ENCODE results near the gene PRKCA. TPM values are rescaled to one million over a fixed set of nuclear protein-coding genes. Genes with fewer than 3 reads are reported as not detected.

The PRKCA gene
- total RNA-seq, 1 donor from 2014 or later: 5.6 TPM

GRCh38 chr17:66750116-66750515, 447.7 kb downstream of the PRKCA start:
- Histone ChIP-seq H3K36me3 (no peaks in the 10 kb centered on the region), H3K27ac (replicated peaks) (no peak overlapping the region), H3K4me3 (no peak overlapping the region), H3K9me3 (replicated peaks) (no peaks in the 10 kb centered on the region), H3K4me1 (no peaks in the 10 kb centered on the region), H3K27me3 (ENCODE audit: low read depth) (no peaks in the 10 kb centered on the region)
- TF ChIP-seq CTCF (IDR thresholded peaks at IDR 0.05; ENCODE audit: borderline replicate concordance): no peak
- no peak for DNase-seq
- intact Hi-C loops (cut with micrococcal nuclease): no loop called here

DNA sequence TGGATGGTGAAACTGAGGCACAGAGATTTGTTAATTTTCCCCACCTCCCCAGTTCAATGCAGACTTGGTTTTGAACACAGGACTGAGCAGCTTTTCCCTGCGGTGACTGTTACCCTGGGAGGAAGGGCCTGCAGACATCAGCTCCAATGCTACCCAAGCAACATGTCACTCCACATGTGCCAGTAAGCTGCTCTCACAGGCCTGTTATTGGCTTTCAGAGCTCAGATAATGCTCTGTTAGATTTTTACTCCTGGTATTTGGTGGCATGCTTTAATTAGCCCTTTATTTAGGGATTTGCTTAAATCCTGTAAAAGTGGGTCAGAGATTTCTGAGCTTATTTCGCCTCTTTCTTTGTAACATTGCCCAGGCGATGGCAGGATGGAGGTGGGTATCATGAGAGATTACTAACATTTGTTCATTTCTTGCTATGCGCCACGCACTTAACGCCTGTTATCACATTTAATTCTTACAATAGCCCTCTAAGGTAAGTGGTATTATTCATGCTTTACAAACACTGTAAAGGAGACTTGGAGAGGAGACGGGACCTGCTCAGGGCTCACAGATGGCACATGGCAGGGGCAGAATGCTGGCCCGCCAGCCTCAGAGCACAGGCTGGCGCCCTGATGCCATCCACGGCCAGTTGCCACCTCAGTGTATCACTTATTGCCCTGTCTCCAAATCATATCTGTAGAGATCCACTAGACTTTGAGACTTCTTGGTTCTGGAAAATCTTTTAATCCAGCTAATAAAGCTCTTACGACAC, 448.5 kb downstream of the PRKCA start:
- H3K9me3 ChIP-seq (replicated peaks): no peaks in the 10 kb centered on the region
- no peak for DNase-seq
- H3K36me3 ChIP-seq: no peaks in the 10 kb centered on the region
- intact Hi-C loops (cut with micrococcal nuclease): no loop called here
- H3K27me3 ChIP-seq (ENCODE audit: low read depth): no peaks in the 10 kb centered on the region
- no peak overlapping the region for H3K4me3 ChIP-seq
- TF ChIP-seq CTCF (IDR thresholded peaks at IDR 0.05; ENCODE audit: borderline replicate concordance): no peak
- H3K4me1 ChIP-seq: no peaks in the 10 kb centered on the region
- H3K27ac ChIP-seq (replicated peaks): no peak overlapping the region

DNA sequence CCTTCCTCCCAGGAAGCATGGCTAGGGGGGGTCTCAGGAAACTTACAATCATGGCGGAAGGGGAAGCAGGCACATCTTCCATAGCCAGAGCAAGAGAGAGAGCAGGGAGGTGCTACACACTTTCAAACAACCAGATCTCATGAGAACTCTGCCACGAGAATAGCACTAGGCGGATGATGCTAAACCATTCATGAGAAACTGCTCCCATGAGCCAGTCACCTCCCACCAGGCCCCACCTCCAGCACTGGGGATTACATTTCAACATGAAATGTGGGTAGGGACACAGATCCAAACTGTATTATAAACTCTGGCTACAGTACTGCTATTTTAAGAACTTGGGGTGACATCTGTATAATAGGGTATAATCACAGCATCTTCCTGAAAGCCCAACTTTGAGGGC, 449.4 kb downstream of the PRKCA start:
- Histone ChIP-seq H3K27ac (replicated peaks) (no peak overlapping the region), H3K4me1 (no peaks in the 10 kb centered on the region), H3K36me3 (no peaks in the 10 kb centered on the region), H3K9me3 (replicated peaks) (no peaks in the 10 kb centered on the region), H3K4me3 (no peak overlapping the region), H3K27me3 (ENCODE audit: low read depth) (no peaks in the 10 kb centered on the region)
- intact Hi-C loops (cut with micrococcal nuclease): no loop called here
- DNase-seq: no peak
- TF ChIP-seq CTCF (IDR thresholded peaks at IDR 0.05; ENCODE audit: borderline replicate concordance): no peak

GRCh38 chr17:66752411-66752810, 450.0 kb downstream of the PRKCA start:
- no peak for TF ChIP-seq CTCF (IDR thresholded peaks at IDR 0.05; ENCODE audit: borderline replicate concordance)
- no peaks in the 10 kb centered on the region for H3K4me1 ChIP-seq
- no peak overlapping the region for H3K27ac ChIP-seq (replicated peaks)
- H3K4me3 ChIP-seq: no peak overlapping the region
- intact Hi-C loops (cut with micrococcal nuclease): no loop called here
- H3K9me3 ChIP-seq (replicated peaks): no peaks in the 10 kb centered on the region
- no peaks in the 10 kb centered on the region for H3K36me3 ChIP-seq
- DNase-seq: no peak
- no peaks in the 10 kb centered on the region for H3K27me3 ChIP-seq (ENCODE audit: low read depth)

DNA sequence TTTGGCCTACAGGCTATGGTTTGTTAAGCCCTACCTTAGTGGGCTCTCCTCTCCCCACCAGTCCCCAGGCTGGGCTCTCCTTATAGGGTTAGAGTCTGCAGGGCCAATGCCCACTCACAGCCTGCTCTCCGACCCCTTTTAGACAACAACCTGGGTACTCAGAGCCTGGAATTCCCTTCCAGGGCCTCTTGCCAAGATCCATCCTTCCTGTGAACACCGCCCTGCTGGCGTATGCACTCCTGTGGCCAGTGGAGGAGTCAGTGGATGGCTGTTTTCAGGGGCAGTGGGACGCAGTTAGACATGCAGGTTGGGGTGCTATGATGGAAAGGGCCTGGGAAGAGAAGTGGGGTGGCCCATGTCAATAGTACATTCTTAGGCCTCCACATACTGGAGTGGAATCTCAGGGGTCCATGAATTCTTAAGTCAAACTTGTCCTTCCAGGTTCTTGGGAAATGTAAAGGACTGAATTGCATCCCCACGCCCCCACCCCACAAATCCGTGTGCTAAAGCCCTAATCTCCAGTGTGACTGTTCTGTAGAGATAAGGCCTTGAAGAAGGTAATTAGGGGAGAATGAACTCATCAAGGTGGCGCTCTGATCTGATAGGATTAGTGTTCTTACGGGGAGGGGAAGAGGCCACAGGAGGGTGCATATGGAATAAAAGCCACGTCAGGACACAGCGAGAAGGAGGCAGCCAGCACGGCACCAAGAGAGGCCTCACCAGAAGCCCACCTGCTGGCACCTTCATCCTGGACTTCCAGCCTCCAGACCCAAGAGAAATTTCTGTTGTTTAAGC, 450.9 kb downstream of the PRKCA start:
- no peaks in the 10 kb centered on the region for H3K9me3 ChIP-seq (replicated peaks)
- H3K4me1 ChIP-seq: no peaks in the 10 kb centered on the region

More for the DNA sequence above, 450.9 kb downstream of the PRKCA start:
- Histone ChIP-seq H3K27ac (replicated peaks) (no peak overlapping the region), H3K4me3 (no peak overlapping the region), H3K27me3 (ENCODE audit: low read depth) (no peaks in the 10 kb centered on the region), H3K36me3 (no peaks in the 10 kb centered on the region)
- no peak for TF ChIP-seq CTCF (IDR thresholded peaks at IDR 0.05; ENCODE audit: borderline replicate concordance)
- intact Hi-C loops (cut with micrococcal nuclease): no loop called here
- DNase-seq: no peak
